ENCODE results near the gene RANBP3.

Gene RANBP3

GRCh38 chr19:5974721-5975387 lies 3.1 kb downstream of the RANBP3 start:
- H3K4me1 ChIP-seq (ENCODE audit: control insufficient read depth, insufficient read depth, low read length), result no peaks in the 10 kb centered on the region
- 95 to 97% methylated on average over 10 of the region's 10 CpGs for WGBS, 2 experiments
- no peak overlapping the region for H3K4me3 ChIP-seq (ENCODE audit: insufficient read depth, low read depth, low read length)
- no peak overlapping the region for H3K27ac ChIP-seq (ENCODE audit: insufficient read depth, low read depth, low read length, poor library complexity, severe bottlenecking)
- no peaks in the 10 kb centered on the region for H3K36me3 ChIP-seq (ENCODE audit: control insufficient read depth, insufficient read depth, low read length)
- no peaks in the 10 kb centered on the region for H3K27me3 ChIP-seq (ENCODE audit: control insufficient read depth, insufficient read depth, low read length, poor library complexity, severe bottlenecking)
- H3K9me3 ChIP-seq (ENCODE audit: control insufficient read depth, low read length), result no peaks in the 10 kb centered on the region

DNA sequence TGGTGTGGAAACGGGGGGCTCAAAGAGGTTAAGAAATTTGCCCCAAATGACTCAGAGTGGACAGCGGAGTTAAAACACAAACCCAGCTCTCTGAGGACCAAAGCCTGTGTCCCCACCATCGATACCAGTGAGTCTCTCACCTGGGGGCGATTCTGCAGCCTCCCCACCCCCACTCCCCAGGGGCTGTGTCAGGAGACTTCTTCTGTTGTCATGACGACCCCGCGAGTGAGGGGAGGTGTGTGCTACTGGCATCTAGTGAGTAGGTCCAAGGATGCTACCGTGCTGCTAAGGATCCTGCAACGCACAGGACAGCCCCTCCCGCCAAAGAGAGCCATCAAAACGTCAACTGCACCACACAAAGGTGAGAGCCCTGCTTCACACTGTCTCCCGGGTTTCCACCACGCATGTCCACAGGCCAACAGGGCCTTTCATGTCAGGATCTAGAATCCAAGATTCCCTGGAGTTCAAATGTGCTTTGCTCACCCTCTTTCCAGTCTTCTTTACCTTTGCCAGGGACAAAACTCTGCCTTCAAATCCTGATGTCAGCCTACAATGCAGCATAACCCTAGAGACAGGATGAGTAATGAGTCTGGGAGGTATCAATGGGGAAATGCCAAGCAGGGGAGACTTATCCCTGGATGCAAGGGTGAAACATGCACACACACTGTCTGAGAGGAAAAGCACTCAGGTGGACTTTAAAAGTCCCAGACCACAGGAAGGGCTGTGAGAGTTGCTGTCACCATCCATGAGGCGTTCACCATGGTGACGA lies 3.9 kb downstream of the RANBP3 start:
- WGBS, 2 experiments, result 93 to 95% methylated on average over 15 of the region's 15 CpGs
- Histone ChIP-seq H3K9me3 (ENCODE audit: control insufficient read depth, low read length) (no peaks in the 10 kb centered on the region), H3K27ac (ENCODE audit: insufficient read depth, low read depth, low read length, poor library complexity, severe bottlenecking) (no peak overlapping the region), H3K36me3 (ENCODE audit: control insufficient read depth, insufficient read depth, low read length) (no peaks in the 10 kb centered on the region), H3K4me3 (ENCODE audit: insufficient read depth, low read depth, low read length) (no peak overlapping the region), H3K4me1 (ENCODE audit: control insufficient read depth, insufficient read depth, low read length) (no peaks in the 10 kb centered on the region), H3K27me3 (ENCODE audit: control insufficient read depth, insufficient read depth, low read length, poor library complexity, severe bottlenecking) (no peaks in the 10 kb centered on the region)

- 95 to 97% methylated on average over 5 of the region's 5 CpGs for WGBS, 2 experiments
- no peaks in the 10 kb centered on the region for H3K36me3 ChIP-seq (ENCODE audit: control insufficient read depth, insufficient read depth, low read length)
These were observed 4.6 kb downstream of the RANBP3 start for GRCh38 chr19:5973376-5973775.

DNA sequence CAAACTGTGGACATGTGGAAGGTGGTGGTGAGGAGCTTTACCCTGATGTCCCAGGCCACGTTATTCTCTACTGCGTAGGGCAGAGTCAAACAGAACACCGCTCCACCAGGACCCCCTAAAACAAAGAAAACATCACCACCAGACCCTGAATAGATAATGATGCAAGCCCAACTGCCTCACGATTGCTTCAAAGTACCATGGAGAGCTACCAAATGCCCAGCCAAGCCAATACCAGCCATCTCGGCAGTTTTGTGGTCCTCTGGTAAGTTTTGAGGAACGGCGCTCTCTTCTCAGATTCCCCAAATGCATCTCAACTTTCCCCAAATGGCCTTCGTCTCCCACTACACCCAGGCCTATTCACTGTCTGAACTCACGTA lies 5.6 kb downstream of the RANBP3 start:
- 93 to 94% methylated on average over 9 of the region's 9 CpGs for WGBS, 2 experiments
- Histone ChIP-seq H3K4me1 (ENCODE audit: control insufficient read depth, insufficient read depth, low read length) (peaks cover 9% of the 10 kb centered on the region), H3K27ac (ENCODE audit: insufficient read depth, low read depth, low read length, poor library complexity, severe bottlenecking) (no peak overlapping the region), H3K27me3 (ENCODE audit: control insufficient read depth, insufficient read depth, low read length, poor library complexity, severe bottlenecking) (no peaks in the 10 kb centered on the region), H3K36me3 (ENCODE audit: control insufficient read depth, insufficient read depth, low read length) (no peaks in the 10 kb centered on the region), H3K9me3 (ENCODE audit: control insufficient read depth, low read length) (no peaks in the 10 kb centered on the region), H3K4me3 (ENCODE audit: insufficient read depth, low read depth, low read length) (no peak overlapping the region)

More at GRCh38 chr19:5973376-5973775, 4.6 kb downstream of the RANBP3 start:
- Histone ChIP-seq H3K4me3 (ENCODE audit: insufficient read depth, low read depth, low read length) (no peak overlapping the region), H3K9me3 (ENCODE audit: control insufficient read depth, low read length) (no peaks in the 10 kb centered on the region), H3K27ac (ENCODE audit: insufficient read depth, low read depth, low read length, poor library complexity, severe bottlenecking) (no peak overlapping the region), H3K27me3 (ENCODE audit: control insufficient read depth, insufficient read depth, low read length, poor library complexity, severe bottlenecking) (no peaks in the 10 kb centered on the region), H3K4me1 (ENCODE audit: control insufficient read depth, insufficient read depth, low read length) (peaks cover 4% of the 10 kb centered on the region)

DNA sequence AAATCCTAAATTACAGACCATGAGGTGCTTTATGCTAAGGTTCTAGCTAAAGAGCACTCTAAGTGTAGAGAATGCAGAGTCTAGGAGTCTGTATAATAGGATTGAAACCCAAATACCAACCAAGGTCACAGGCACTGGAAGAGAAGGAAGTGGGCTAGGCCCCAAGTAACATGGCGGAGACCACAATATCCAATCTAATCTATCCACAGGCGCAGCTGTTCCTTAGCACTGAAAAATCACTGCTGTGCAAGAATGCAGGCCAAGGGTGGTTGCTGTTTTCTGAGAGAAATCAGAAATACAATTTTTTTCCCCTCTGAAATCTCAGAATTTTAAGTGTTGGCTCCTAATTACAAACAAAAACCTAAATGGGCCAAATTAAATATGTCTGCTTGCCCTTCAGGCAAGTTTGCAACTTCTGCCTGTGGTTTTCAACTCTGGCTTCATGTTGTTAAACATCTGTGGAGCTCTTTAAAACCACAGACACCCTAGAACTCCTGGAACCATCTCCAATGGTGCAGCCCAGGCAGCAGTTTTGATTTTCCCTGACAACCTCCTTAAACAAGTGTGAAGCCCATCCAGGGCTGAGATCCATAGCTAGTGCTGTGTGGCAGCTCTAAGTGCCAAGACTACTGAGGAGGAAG lies 6.1 kb downstream of the RANBP3 start:
- Histone ChIP-seq H3K27me3 (ENCODE audit: control insufficient read depth, insufficient read depth, low read length, poor library complexity, severe bottlenecking) (no peaks in the 10 kb centered on the region), H3K4me1 (ENCODE audit: control insufficient read depth, insufficient read depth, low read length) (peaks cover 9% of the 10 kb centered on the region), H3K9me3 (ENCODE audit: control insufficient read depth, low read length) (no peaks in the 10 kb centered on the region), H3K36me3 (ENCODE audit: control insufficient read depth, insufficient read depth, low read length) (no peaks in the 10 kb centered on the region), H3K27ac (ENCODE audit: insufficient read depth, low read depth, low read length, poor library complexity, severe bottlenecking) (no peak overlapping the region), H3K4me3 (ENCODE audit: insufficient read depth, low read depth, low read length) (no peak overlapping the region)
- 97 to 100% methylated on average over 1 to 2 of the region's 2 CpGs for WGBS, 2 experiments

DNA sequence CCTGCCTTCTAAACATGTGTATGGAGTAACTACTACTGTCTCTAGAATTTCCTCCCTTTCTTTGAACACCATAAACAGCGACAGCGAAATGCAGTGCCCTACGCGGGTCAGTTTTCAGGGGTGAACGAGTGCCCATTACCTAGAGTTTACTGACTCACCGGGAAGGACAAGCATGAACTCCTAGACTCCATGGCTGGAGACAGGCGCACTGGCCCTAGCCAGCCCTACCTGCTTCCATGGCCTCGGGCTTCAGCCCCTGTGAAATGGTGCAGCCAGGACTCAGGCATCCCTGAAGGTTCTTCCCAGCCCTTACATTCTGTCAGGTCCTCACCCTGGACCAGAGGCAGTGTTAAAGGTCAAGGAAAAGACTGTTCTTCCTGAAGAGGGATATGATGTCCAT lies 8.5 kb downstream of the RANBP3 start:
- H3K9me3 ChIP-seq (ENCODE audit: control insufficient read depth, low read length), result no peaks in the 10 kb centered on the region
- H3K4me1 ChIP-seq (ENCODE audit: control insufficient read depth, insufficient read depth, low read length), result peaks cover 12% of the 10 kb centered on the region
- H3K4me3 ChIP-seq (ENCODE audit: insufficient read depth, low read depth, low read length), result no peak overlapping the region
- H3K27me3 ChIP-seq (ENCODE audit: control insufficient read depth, insufficient read depth, low read length, poor library complexity, severe bottlenecking), result no peaks in the 10 kb centered on the region
- 95 to 96% methylated on average over 8 of the region's 8 CpGs for WGBS, 2 experiments
- H3K36me3 ChIP-seq (ENCODE audit: control insufficient read depth, insufficient read depth, low read length), result no peaks in the 10 kb centered on the region
- no peak overlapping the region for H3K27ac ChIP-seq (ENCODE audit: insufficient read depth, low read depth, low read length, poor library complexity, severe bottlenecking)

- H3K9me3 ChIP-seq (ENCODE audit: control insufficient read depth, low read length), result no peaks in the 10 kb centered on the region
- H3K27ac ChIP-seq (ENCODE audit: insufficient read depth, low read depth, low read length, poor library complexity, severe bottlenecking), result peak overlapping the region; percentile 41
- no peak overlapping the region for H3K4me3 ChIP-seq (ENCODE audit: insufficient read depth, low read depth, low read length)
- WGBS, 2 experiments, result 79 to 82% methylated on average over 18 of the region's 18 CpGs
- no peaks in the 10 kb centered on the region for H3K36me3 ChIP-seq (ENCODE audit: control insufficient read depth, insufficient read depth, low read length)
- H3K4me1 ChIP-seq (ENCODE audit: control insufficient read depth, insufficient read depth, low read length), result peaks cover 12% of the 10 kb centered on the region
- no peaks in the 10 kb centered on the region for H3K27me3 ChIP-seq (ENCODE audit: control insufficient read depth, insufficient read depth, low read length, poor library complexity, severe bottlenecking)
These were observed 9.2 kb downstream of the RANBP3 start for GRCh38 chr19:5968431-5969373.

- 24 to 25% methylated on average over 10 of the region's 10 CpGs for WGBS, 2 experiments
- H3K27ac ChIP-seq (ENCODE audit: insufficient read depth, low read depth, low read length, poor library complexity, severe bottlenecking), result peak overlapping the region; percentile 51
- no peaks in the 10 kb centered on the region for H3K36me3 ChIP-seq (ENCODE audit: control insufficient read depth, insufficient read depth, low read length)
- H3K27me3 ChIP-seq (ENCODE audit: control insufficient read depth, insufficient read depth, low read length, poor library complexity, severe bottlenecking), result no peaks in the 10 kb centered on the region
- H3K9me3 ChIP-seq (ENCODE audit: control insufficient read depth, low read length), result no peaks in the 10 kb centered on the region
- peaks cover 12% of the 10 kb centered on the region for H3K4me1 ChIP-seq (ENCODE audit: control insufficient read depth, insufficient read depth, low read length)
- no peak overlapping the region for H3K4me3 ChIP-seq (ENCODE audit: insufficient read depth, low read depth, low read length)
These were observed 9.9 kb downstream of the RANBP3 start for GRCh38 chr19:5967994-5968430.

GRCh38 chr19:5967571-5967970 lies 10.4 kb downstream of the RANBP3 start:
- H3K9me3 ChIP-seq (ENCODE audit: control insufficient read depth, low read length), result no peaks in the 10 kb centered on the region
- no peak overlapping the region for H3K4me3 ChIP-seq (ENCODE audit: insufficient read depth, low read depth, low read length)
- no peaks in the 10 kb centered on the region for H3K27me3 ChIP-seq (ENCODE audit: control insufficient read depth, insufficient read depth, low read length, poor library complexity, severe bottlenecking)
- H3K27ac ChIP-seq (ENCODE audit: insufficient read depth, low read depth, low read length, poor library complexity, severe bottlenecking), result no peak overlapping the region
- 82 to 91% methylated on average over 7 of the region's 7 CpGs for WGBS, 2 experiments
- peaks cover 12% of the 10 kb centered on the region for H3K4me1 ChIP-seq (ENCODE audit: control insufficient read depth, insufficient read depth, low read length)
- no peaks in the 10 kb centered on the region for H3K36me3 ChIP-seq (ENCODE audit: control insufficient read depth, insufficient read depth, low read length)

Measured in ectodermal cell (in vitro differentiated cells).